SK-N-SH treated with all-trans-retinoic acid at 6 μM for 48 hours (cell line): Measurements from ENCODE around the gene RESP18.

Experiments
- ARNTL ChIP-seq: fragments of 450-650 bp; formaldehyde crosslinking; IDR thresholded peaks from 2 replicates; pipeline ENCODE4 v1.5.0; 2020; ENCODE audit warnings: low read depth, mild to moderate bottlenecking, moderate library complexity, borderline replicate concordance
- BACH2 ChIP-seq: fragments of 250-450 bp; sonication (Bioruptor Pico); IDR thresholded peaks from 2 replicates; pipeline ENCODE4 v1.9.0; 2021; ENCODE audit warnings: mild to moderate bottlenecking, borderline replicate concordance
- CSDC2 ChIP-seq: fragments of 250-450 bp; sonication (Bioruptor Pico); IDR thresholded peaks from 2 replicates; pipeline ENCODE4 v1.5.0; 2020; ENCODE audit warnings: mild to moderate bottlenecking, moderate library complexity
- CSRNP3 ChIP-seq: fragments of 250-450 bp; sonication (Bioruptor Pico); IDR thresholded peaks from 2 replicates; pipeline ENCODE4 v1.5.1; 2021; ENCODE audit warnings: mild to moderate bottlenecking, moderate library complexity
- ESRRG ChIP-seq: fragments of 250-450 bp; sonication (Bioruptor Pico); IDR thresholded peaks from 2 replicates; pipeline ENCODE4 v1.6.1; 2021; ENCODE audit warnings: mild to moderate bottlenecking
- GLIS3 ChIP-seq: fragments of 250-450 bp; sonication (Bioruptor Pico); IDR thresholded peaks from 2 replicates; pipeline ENCODE4 v1.5.0; 2020; ENCODE audit warnings: mild to moderate bottlenecking, moderate library complexity
- PATZ1 ChIP-seq: fragments of 250-450 bp; sonication (Bioruptor Pico); IDR thresholded peaks from 2 replicates; pipeline ENCODE4 v1.8.0; 2020; ENCODE audit warnings: mild to moderate bottlenecking, moderate library complexity, borderline replicate concordance
- RARB ChIP-seq: fragments of 250-450 bp; sonication (Bioruptor Pico); IDR thresholded peaks from 2 replicates; pipeline ENCODE4 v1.8.0; 2021; ENCODE audit warnings: mild to moderate bottlenecking, moderate library complexity
- TCF4 ChIP-seq: fragments of 250-450 bp; sonication (Bioruptor Pico); IDR thresholded peaks from 2 replicates; pipeline ENCODE4 v1.8.0; 2021; ENCODE audit warnings: mild to moderate bottlenecking, moderate library complexity, borderline replicate concordance
- ZC3H10 ChIP-seq: fragments of 250-450 bp; sonication (Bioruptor Pico); IDR thresholded peaks from 2 replicates; pipeline ENCODE4 v1.5.1; 2021; ENCODE audit warnings: mild to moderate bottlenecking, moderate library complexity
- ZFP3 ChIP-seq: fragments of 250-450 bp; sonication (Bioruptor Pico); IDR thresholded peaks from 2 replicates; pipeline ENCODE4 v1.5.0; 2020; ENCODE audit warnings: mild to moderate bottlenecking, moderate library complexity
- ZFP30 ChIP-seq: fragments of 450-650 bp; formaldehyde crosslinking; IDR thresholded peaks from 2 replicates; pipeline ENCODE4 v1.5.0; 2022; ENCODE audit warnings: mild to moderate bottlenecking, moderate library complexity
- ZNF70 ChIP-seq: fragments of 450-650 bp; formaldehyde crosslinking; IDR thresholded peaks from 2 replicates; pipeline ENCODE4 v1.5.0; 2020; ENCODE audit warnings: mild to moderate bottlenecking, moderate library complexity
- ZNF8 ChIP-seq: fragments of 450-650 bp; formaldehyde crosslinking; IDR thresholded peaks from 2 replicates; pipeline ENCODE4 v1.5.0; 2020; ENCODE audit warnings: mild to moderate bottlenecking, moderate library complexity

GRCh38 chr2:219344751-219345430, 12.3 kb upstream of the RESP18 start:
- no peak for TF ChIP-seq ZFP30 (CRISPR knock-in tag)
- no peak for TF ChIP-seq PATZ1
- TF ChIP-seq ZC3H10 (CRISPR knock-in tag): no peak
- no peak for TF ChIP-seq ESRRG (CRISPR knock-in tag)
- TF ChIP-seq ZFP3: no peak
- no peak for TF ChIP-seq RARB (CRISPR knock-in tag)
- no peak for TF ChIP-seq ZNF70 (CRISPR knock-in tag)
- TF ChIP-seq ARNTL (CRISPR knock-in tag): no peak
- no peak for TF ChIP-seq CSDC2 (CRISPR knock-in tag)
- TF ChIP-seq CSRNP3 (CRISPR knock-in tag): no peak
- TF ChIP-seq ZNF8 (CRISPR knock-in tag): no peak
- no peak for TF ChIP-seq GLIS3
- no peak for TF ChIP-seq TCF4 (CRISPR knock-in tag)
- no peak for TF ChIP-seq BACH2
